HG02588 (cell line): Measurements from ENCODE around the gene PLXNA3.

Experiments
- ATAC-seq: cut with Tn5 transposase; IDR thresholded peaks from one replicate; pipeline ENCODE4 v1.9.1; 2021; ENCODE audit warnings: mild to moderate bottlenecking, moderate library complexity; ENCODE audit not compliant: unreplicated experiment

Gene PLXNA3

GRCh38 chrX:154476821-154477220 is 18.7 kb downstream of the PLXNA3 start:
- no peak for ATAC-seq

DNA sequence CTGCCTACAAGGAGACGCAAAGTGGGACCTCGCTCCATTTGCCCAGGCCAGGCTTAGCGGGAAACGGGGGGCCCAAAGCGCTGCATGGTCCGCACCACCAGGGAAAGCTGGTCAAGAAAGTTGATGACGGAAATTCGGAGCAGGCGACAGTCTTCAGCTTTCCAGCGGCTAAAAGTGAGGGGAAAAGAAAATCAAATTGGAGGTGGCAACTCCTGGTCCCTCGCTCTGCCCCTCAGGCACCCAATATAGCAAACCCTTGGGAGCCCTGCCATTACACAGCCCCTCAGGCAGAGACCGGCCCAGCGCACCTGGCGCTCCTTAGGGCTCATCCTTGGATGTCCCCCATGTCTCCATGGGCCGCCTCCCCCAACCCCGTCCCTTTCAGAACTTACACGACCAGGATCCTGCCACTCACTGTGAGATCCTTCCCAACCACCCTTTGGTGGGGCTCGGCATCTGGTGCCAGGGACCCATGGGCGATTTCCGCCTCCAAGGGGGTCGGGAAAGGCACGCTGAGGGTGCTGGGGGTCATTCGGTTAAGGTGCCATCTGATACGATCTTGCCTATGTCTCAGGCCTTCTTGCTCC is 19.9 kb downstream of the PLXNA3 start:
- ATAC-seq: no peak

GRCh38 chrX:154478728-154479622 is 20.9 kb downstream of the PLXNA3 start, which contains the start of gene LAGE3:
Gene LAGE3, minus strand, starts transcription at chrX:154479281. Its CDS starts 366 bp downstream, at chrX:154478915.
- ATAC-seq: peak; percentile 90

- no peak for ATAC-seq
Observed at GRCh38 chrX:154481195-154481594, 23.1 kb downstream of the PLXNA3 start.

GRCh38 chrX:154481911-154482601 is 24.0 kb downstream of the PLXNA3 start:
- ATAC-seq: no peak

- no peak for ATAC-seq
Observed at GRCh38 chrX:154482786-154483185, 24.7 kb downstream of the PLXNA3 start.

- ATAC-seq: no peak
Observed at GRCh38 chrX:154483325-154483724, 25.2 kb downstream of the PLXNA3 start.

GRCh38 chrX:154484255-154485149 is 26.4 kb downstream of the PLXNA3 start:
- ATAC-seq: no peak

GRCh38 chrX:154485150-154486051 is 27.3 kb downstream of the PLXNA3 start:
- no peak for ATAC-seq

DNA sequence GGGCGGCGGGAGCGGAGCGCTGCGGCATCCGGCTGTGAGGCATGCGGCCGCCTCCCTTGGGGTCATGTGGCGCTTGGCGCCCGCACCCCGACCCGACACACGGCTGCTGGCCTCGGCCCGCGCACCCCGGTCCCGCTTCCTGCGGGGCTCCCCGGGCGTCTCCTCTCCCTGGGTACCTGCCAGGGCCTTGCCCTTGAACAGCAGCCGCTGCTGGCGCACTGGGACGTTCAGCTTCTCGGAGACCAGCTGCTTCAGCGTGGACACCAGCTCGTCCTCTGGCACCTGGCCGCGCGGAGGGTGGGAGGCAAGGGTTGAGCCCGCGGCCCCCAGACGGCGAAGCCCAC is 27.9 kb downstream of the PLXNA3 start:
- no peak for ATAC-seq

DNA sequence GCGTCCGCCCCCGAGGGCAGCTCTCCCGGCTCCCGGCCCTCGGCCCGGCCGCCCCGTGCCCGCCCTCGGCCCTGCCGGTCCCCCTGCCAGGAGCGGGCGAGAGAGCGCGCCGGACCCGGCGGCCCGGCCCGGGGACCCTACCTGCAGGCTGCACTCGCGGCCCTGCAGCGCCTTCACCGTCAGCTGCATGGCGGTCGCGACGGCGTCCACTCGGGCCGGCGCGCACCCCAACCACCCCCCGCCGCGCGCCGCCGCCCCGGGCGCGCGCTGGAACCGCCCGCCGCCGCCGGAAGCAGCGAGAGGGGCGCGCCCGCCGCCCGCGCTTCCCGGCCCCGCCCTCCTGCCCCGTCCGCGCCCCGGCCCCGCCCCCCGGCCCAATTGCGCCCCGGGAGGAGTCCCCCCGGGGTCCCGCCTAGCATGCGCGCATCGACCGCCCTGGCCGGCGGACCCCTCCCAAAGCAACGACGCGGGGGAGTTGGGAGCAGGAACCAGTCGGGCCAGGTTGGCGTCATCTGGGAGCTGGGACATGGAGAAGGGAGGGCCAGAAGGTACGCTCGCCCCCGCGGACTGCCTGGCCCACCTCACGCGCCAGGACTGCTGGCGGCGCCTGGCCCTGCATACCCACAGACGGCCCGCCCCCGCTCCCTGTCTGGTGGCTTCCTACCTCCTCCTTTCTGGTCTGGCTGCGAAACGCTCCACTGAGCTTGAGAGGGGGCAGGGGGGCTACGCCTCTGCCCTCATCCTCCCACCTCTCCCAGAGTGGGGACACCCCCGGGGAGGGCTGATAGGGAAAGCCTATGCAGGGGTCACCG is 28.5 kb downstream of the PLXNA3 start, which contains the start of gene UBL4A:
Gene UBL4A, minus strand, starts transcription at position 220 of the 812 bp plus-strand sequence. Its CDS starts 31 bp downstream, at position 189.
- ATAC-seq: peak; percentile 35

- ATAC-seq: no peak
Observed at GRCh38 chrX:154487518-154488290, 29.6 kb downstream of the PLXNA3 start.

DNA sequence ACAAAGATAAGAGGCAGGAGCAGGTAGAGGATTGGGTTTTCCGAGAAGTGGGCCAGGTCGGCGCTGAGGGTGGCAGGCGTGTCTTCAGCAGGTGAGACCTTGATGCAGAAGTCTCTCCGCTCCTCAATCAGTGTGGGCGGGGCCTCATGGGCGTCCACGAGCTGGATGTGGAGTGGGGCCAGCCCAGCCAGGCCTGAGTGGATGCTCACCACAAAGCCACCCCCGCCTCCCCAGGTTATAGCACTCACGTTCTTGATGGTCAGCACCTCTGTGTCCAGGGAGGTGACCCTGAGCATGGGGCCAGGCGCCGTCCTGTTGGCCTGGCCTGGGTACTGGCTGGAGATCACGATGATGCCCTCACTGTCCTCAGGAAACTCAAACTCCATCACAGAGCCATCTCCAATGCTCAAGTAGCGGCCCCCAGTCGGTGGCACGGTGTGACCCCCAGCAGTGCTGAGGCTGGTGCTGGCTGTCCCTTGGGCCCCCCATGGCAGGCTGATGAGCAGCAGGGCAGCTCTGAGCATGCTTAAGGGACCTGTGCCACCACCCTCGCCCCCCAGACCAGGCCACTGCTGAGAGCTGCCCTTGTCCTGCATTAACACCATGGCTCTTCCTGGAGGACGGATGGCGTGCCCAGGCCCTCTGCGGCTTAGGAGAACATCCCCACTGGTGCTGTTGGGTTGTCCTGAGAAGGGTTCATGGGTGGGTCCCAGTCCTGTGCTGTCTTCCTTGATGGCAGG is 30.4 kb downstream of the PLXNA3 start:
- no peak for ATAC-seq

DNA sequence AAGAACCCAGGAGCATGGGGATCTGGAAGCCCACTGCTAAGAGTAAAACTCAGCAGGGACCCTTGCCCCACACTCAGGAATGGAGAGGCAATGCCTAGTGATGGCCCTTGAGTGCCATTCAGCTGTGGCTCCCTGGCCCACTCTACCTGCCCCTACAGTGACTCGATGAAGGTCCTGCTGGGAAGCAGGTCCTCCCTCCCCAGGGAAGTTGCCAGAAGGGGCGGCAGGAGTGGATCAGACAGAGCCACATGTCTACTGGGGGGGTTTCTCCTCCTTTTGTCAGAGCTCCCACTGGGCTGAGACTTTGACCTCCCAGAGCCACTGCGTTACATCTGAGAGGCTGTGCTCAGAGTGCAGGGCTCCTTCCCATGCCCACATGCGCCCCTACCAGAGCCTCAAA is 31.1 kb downstream of the PLXNA3 start:
- ATAC-seq: no peak

- ATAC-seq: peak; percentile 14
Observed at GRCh38 chrX:154490021-154490413, 31.9 kb downstream of the PLXNA3 start.

DNA sequence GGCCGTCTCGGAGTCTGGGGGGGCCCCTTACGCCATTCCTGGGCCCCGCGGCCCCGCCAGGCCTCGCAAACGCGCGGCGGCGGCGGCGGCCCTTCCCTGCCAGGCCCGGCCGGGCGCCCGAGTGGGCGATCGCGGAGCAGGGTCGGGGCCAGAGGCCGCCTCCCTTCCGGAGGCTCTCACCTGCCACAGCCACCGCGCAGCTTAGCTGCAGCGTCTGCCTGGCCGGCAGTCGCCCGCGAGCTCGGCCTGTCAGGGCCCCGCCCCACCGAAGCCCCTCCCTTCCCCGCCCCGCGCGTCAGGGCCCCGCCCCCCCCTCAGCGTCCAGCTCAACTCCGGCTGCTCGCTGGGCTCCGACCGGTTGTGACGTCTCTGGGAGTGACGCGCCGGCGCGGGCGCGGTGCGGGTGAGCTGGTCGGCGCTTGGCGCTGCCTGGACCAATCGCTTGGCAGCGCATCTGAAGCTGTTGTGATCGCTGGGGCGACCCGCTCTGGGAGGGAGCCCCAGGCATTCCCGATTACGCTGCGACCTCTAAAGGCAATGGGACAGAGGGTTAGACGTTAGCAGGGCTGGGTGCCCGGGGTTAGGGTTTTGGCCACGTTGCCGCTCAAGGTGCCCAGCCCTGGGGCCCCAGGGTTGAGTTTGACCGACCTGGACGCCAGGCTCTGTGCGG is 32.5 kb downstream of the PLXNA3 start, which contains the start of gene SLC10A3:
Gene SLC10A3, minus strand, starts transcription at position 216 of the 670 bp plus-strand sequence. CDS start 1,689 bp downstream, outside the sequence.
- ATAC-seq: peak; percentile 73

GRCh38 chrX:154494715-154495114 is 36.6 kb downstream of the PLXNA3 start:
- no peak for ATAC-seq
